ENCODE results near the gene PLLP.

Gene PLLP

GRCh38 chr16:57223057-57223456 lies 61.4 kb downstream of the PLLP start:
- TF ChIP-seq, protein P1, sequence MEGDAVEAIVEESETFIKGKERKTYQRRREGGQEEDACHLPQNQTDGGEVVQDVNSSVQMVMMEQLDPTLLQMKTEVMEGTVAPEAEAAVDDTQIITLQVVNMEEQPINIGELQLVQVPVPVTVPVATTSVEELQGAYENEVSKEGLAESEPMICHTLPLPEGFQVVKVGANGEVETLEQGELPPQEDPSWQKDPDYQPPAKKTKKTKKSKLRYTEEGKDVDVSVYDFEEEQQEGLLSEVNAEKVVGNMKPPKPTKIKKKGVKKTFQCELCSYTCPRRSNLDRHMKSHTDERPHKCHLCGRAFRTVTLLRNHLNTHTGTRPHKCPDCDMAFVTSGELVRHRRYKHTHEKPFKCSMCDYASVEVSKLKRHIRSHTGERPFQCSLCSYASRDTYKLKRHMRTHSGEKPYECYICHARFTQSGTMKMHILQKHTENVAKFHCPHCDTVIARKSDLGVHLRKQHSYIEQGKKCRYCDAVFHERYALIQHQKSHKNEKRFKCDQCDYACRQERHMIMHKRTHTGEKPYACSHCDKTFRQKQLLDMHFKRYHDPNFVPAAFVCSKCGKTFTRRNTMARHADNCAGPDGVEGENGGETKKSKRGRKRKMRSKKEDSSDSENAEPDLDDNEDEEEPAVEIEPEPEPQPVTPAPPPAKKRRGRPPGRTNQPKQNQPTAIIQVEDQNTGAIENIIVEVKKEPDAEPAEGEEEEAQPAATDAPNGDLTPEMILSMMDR (IDR thresholded peaks at IDR 0.05; ENCODE audit: low read length) = no peak
- TF ChIP-seq EZH2 (optimal IDR thresholded peaks at IDR 0.05; ENCODE audit: low read depth, low read length) (no peak), EZH2phosphoT487 (IDR thresholded peaks at IDR 0.05; ENCODE audit: low read length) (no peak)
- Histone ChIP-seq H3K9me3 (replicated peaks; ENCODE audit: insufficient read depth, low read length) (no peaks in the 10 kb centered on the region), H2AFZ (ENCODE audit: low read length) (no peak overlapping the region), H3K79me2 (ENCODE audit: low read length) (no peaks in the 10 kb centered on the region), H3K36me3 (replicated peaks; ENCODE audit: insufficient read depth, low read length) (no peaks in the 10 kb centered on the region), H3K9me2 (replicated peaks; ENCODE audit: insufficient read depth, low read length) (no peaks in the 10 kb centered on the region), H3K4me1 (ENCODE audit: low read length) (no peaks in the 10 kb centered on the region), H4K20me1 (ENCODE audit: insufficient read depth, low read length) (no peaks in the 10 kb centered on the region), H3K4me3 (ENCODE audit: low read length) (no peak overlapping the region), H3K27ac (ENCODE audit: low read length) (no peak overlapping the region), H3K4me2 (ENCODE audit: low read depth, low read length) (no peak overlapping the region), H3K9ac (ENCODE audit: low read length) (no peak overlapping the region), H3F3A (ENCODE audit: insufficient read depth, low read length) (no peaks in the 10 kb centered on the region), H3K27me3 (replicated peaks; ENCODE audit: insufficient read depth, low read length) (no peaks in the 10 kb centered on the region)
- DNase-seq = no peak

- H3F3A ChIP-seq (ENCODE audit: insufficient read depth, low read length) = no peaks in the 10 kb centered on the region
- no peaks in the 10 kb centered on the region for H3K9me3 ChIP-seq (replicated peaks; ENCODE audit: insufficient read depth, low read length)
- H3K4me3 ChIP-seq (ENCODE audit: low read length) = no peak overlapping the region
- no peak overlapping the region for H3K4me2 ChIP-seq (ENCODE audit: low read depth, low read length)
- no peaks in the 10 kb centered on the region for H4K20me1 ChIP-seq (ENCODE audit: insufficient read depth, low read length)
- H3K79me2 ChIP-seq (ENCODE audit: low read length) = no peaks in the 10 kb centered on the region
- H3K36me3 ChIP-seq (replicated peaks; ENCODE audit: insufficient read depth, low read length) = peaks cover 7% of the 10 kb centered on the region; the same call in 1 of the 2 replicates
- no peak overlapping the region for H2AFZ ChIP-seq (ENCODE audit: low read length)
- no peaks in the 10 kb centered on the region for H3K27me3 ChIP-seq (replicated peaks; ENCODE audit: insufficient read depth, low read length)
- H3K9ac ChIP-seq (ENCODE audit: low read length) = no peak overlapping the region
- H3K27ac ChIP-seq (ENCODE audit: low read length) = no peak overlapping the region
- H3K9me2 ChIP-seq (replicated peaks; ENCODE audit: insufficient read depth, low read length) = no peaks in the 10 kb centered on the region
- TF ChIP-seq, protein P1 (IDR thresholded peaks at IDR 0.05; ENCODE audit: low read length) = no peak
- TF ChIP-seq EZH2 (optimal IDR thresholded peaks at IDR 0.05; ENCODE audit: low read depth, low read length) = no peak
- peaks cover 13% of the 10 kb centered on the region; the same call in 1 of the 2 replicates for H3K4me1 ChIP-seq (ENCODE audit: low read length)
- DNase-seq = no peak
Measured at GRCh38 chr16:57216968-57217367, 67.5 kb downstream of the PLLP start.

GRCh38 chr16:57213462-57213861 lies 71.0 kb downstream of the PLLP start:
- Histone ChIP-seq H3K36me3 (replicated peaks; ENCODE audit: insufficient read depth, low read length) (peaks cover 7% of the 10 kb centered on the region; the same call in 1 of the 2 replicates), H3K9ac (ENCODE audit: low read length) (no peak overlapping the region), H3K4me2 (ENCODE audit: low read depth, low read length) (no peak overlapping the region), H3K27ac (ENCODE audit: low read length) (no peak overlapping the region), H3K79me2 (ENCODE audit: low read length) (no peaks in the 10 kb centered on the region), H3K9me3 (replicated peaks; ENCODE audit: insufficient read depth, low read length) (no peaks in the 10 kb centered on the region), H4K20me1 (ENCODE audit: insufficient read depth, low read length) (no peaks in the 10 kb centered on the region), H3K27me3 (replicated peaks; ENCODE audit: insufficient read depth, low read length) (no peaks in the 10 kb centered on the region), H3K4me3 (ENCODE audit: low read length) (no peak overlapping the region), H3K4me1 (ENCODE audit: low read length) (peaks cover 13% of the 10 kb centered on the region; the same call in 1 of the 2 replicates), H3K9me2 (replicated peaks; ENCODE audit: insufficient read depth, low read length) (no peaks in the 10 kb centered on the region), H3F3A (ENCODE audit: insufficient read depth, low read length) (no peaks in the 10 kb centered on the region), H2AFZ (ENCODE audit: low read length) (no peak overlapping the region)
- DNase-seq = no peak
- TF ChIP-seq EZH2phosphoT487 (IDR thresholded peaks at IDR 0.05; ENCODE audit: low read length) (no peak), EZH2 (optimal IDR thresholded peaks at IDR 0.05; ENCODE audit: low read depth, low read length) (no peak)
- TF ChIP-seq, protein P1 (IDR thresholded peaks at IDR 0.05; ENCODE audit: low read length) = no peak
